Mammary epithelial cell (primary cell): ENCODE results near the gene NOX5.

Experiments
- EZH2 ChIP-seq: IDR thresholded peaks from 2 replicates; pipeline ENCODE4 v1.6.1; 2012; ENCODE audit warnings: low read length, inconsistent platforms, borderline replicate concordance
- TF ChIP-seq, protein P1 (sequence below), 2 donors: IDR thresholded peaks in 1 of 2; conservative IDR thresholded peaks in 1 of 2; 2 replicates each; pipeline ENCODE4 v1.5.1; 2011 to 2012; ENCODE audit warnings: inconsistent platforms in 2 of 2, low read length in 2 of 2, mild to moderate bottlenecking in 2 of 2, control low read depth in 1 of 2, low read depth in 1 of 2; ENCODE audit not compliant: insufficient read depth in 1 of 2; ENCODE audit errors: extremely low read depth in 1 of 2

DNA sequence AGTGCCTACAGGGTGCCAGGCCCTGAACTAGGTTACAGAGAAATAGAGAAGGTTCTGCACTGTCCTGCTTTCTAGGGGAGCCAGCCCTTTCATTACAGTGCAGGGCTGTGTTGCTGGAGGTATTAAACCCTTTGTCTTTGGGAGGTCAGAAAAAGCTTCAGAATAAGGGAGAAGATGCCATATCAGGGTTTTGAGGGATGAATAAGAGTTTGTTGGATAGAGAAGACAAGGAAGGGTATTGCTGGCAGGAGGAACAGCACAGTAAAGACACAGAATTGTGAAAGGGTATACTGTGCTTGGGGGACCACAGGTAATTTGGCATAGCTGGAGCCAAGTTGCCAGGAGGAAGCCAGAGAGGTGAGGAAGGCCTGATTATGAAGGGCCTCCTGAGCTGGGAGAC is 23.0 kb downstream of the NOX5 start:
- TF ChIP-seq, protein P1, sequence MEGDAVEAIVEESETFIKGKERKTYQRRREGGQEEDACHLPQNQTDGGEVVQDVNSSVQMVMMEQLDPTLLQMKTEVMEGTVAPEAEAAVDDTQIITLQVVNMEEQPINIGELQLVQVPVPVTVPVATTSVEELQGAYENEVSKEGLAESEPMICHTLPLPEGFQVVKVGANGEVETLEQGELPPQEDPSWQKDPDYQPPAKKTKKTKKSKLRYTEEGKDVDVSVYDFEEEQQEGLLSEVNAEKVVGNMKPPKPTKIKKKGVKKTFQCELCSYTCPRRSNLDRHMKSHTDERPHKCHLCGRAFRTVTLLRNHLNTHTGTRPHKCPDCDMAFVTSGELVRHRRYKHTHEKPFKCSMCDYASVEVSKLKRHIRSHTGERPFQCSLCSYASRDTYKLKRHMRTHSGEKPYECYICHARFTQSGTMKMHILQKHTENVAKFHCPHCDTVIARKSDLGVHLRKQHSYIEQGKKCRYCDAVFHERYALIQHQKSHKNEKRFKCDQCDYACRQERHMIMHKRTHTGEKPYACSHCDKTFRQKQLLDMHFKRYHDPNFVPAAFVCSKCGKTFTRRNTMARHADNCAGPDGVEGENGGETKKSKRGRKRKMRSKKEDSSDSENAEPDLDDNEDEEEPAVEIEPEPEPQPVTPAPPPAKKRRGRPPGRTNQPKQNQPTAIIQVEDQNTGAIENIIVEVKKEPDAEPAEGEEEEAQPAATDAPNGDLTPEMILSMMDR (conservative IDR thresholded peaks at IDR 0.05 in 1 of 2, IDR thresholded peaks at IDR 0.05 in 1 of 2; ENCODE audit: extremely low read depth in 1 of 2, insufficient read depth in 1 of 2, low read depth in 1 of 2, low read length in 2 of 2): no peak
- no peak for TF ChIP-seq EZH2
